Stimulated activated effector memory CD8-positive, alpha-beta T cell treated with anti-CD3 and anti-CD28 coated beads, Interleukin-12 subunit alpha, Interleukin-12 subunit beta, amount 100 ng/mL, for 72 hours (primary cell): Measurements from ENCODE around the gene TTPAL.
A peak's percentile ranks its signal among the peaks of the same experiment; 100 is the strongest.

Experiments used
- ATAC-seq: fragments of 150-1000 bp; cut with Tn5 transposase; 2 replicates; pipeline ENCODE4 v1.10.0; 2021
- DNase-seq, 2 donors: peaks; one replicate each; pipeline ENCODE4 v3.0.0; 2021 to 2022; ENCODE audit warnings: low spot score in 2 of 2
- H3K27ac Mint-ChIP-seq: one replicate; pipeline ENCODE4 v1.8.0; 2022; ENCODE audit warnings: mild to moderate bottlenecking, mixed read lengths
- H3K36me3 Mint-ChIP-seq: one replicate; pipeline ENCODE4 v1.8.0; 2022; ENCODE audit warnings: mild to moderate bottlenecking, mixed read lengths
- H3K4me1 Mint-ChIP-seq: one replicate; pipeline ENCODE4 v1.8.0; 2022; ENCODE audit warnings: mixed read lengths
- H3K4me3 Mint-ChIP-seq: one replicate; pipeline ENCODE4 v1.8.0; 2022; ENCODE audit warnings: mild to moderate bottlenecking, mixed read lengths
- H3K9me3 Mint-ChIP-seq: one replicate; pipeline ENCODE4 v1.8.0; 2022; ENCODE audit warnings: mixed read lengths

TTPAL gene

DNA sequence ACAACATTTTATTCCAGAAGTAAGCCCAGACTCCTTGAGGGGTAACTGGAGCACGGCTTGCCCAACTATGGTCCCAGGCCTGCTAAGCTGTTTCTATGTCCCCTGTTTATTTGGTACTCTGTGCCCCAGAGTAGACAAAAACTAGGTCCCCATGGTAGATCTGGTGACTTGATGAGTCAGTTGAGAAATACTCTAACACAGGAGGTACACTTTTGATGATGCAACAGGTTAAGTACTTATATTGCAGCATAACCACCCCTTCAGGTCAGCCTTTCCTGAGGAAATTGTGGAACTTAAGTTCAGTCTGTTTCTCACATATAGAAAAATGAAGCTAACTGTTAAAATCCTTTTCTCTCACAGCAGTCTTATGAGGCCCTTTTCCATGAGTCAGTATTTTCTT, 19.6 kb downstream of the TTPAL start:
- no peaks in the 10 kb centered on the region for H3K9me3 Mint-ChIP-seq
- DNase-seq = no peak
- peak overlapping the region; percentile 89 for H3K27ac Mint-ChIP-seq
- peaks cover 100% of the 10 kb centered on the region for H3K36me3 Mint-ChIP-seq
- peak; percentile 60 for ATAC-seq
- H3K4me3 Mint-ChIP-seq = peak overlapping the region; percentile 26
- peaks cover 69% of the 10 kb centered on the region for H3K4me1 Mint-ChIP-seq

- Mint-ChIP-seq H3K9me3 (no peaks in the 10 kb centered on the region), H3K4me3 (peak overlapping the region; percentile 26), H3K27ac (peak overlapping the region; percentile 89), H3K4me1 (peaks cover 65% of the 10 kb centered on the region), H3K36me3 (peaks cover 100% of the 10 kb centered on the region)
- DNase-seq (no peak), ATAC-seq (peak; percentile 91)
Observed at GRCh38 chr20:44495802-44496481, 20.3 kb downstream of the TTPAL start.

DNA sequence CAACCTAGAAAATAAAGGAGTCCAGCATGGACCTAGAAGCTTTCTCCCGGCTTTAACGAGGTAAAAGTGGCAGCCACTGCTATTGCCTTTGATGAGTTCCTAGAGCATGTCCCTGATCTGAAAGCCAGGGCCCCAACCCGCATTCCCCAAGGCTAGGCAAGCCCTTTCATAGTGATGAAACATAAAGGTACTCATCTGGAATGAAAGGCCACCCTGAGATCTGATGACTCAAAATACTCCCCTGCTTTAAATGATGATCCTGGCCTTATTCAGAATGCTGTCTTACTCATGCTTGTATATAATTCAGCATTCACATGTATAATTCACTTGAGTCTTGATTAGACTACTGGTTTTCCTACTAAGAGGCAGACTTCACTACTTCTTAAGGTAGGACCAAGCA, 21.3 kb downstream of the TTPAL start:
- peak; percentile 82 for ATAC-seq
- no peaks in the 10 kb centered on the region for H3K9me3 Mint-ChIP-seq
- H3K4me3 Mint-ChIP-seq = peak overlapping the region; percentile 8
- H3K27ac Mint-ChIP-seq = peak overlapping the region; percentile 89
- no peak for DNase-seq
- peaks cover 61% of the 10 kb centered on the region for H3K4me1 Mint-ChIP-seq
- H3K36me3 Mint-ChIP-seq = peaks cover 100% of the 10 kb centered on the region

DNA sequence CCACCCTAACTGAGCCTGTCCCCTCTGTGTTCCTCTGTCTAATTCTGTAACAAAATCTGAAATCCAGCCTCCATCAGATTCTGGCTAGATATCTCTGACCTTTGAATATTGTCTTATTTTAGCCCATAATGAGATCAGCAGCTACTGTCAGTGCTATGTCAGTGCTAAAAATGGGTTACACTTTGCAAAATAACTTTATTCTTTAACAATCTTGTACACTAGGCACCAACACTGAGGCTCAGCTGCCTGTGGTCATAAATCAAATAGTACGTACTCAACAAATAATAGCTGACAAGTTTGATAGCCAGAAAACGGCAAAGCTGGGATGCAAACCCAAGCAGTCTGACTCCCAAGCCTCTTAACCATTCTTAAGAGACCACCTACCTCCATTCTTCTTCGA, 22.1 kb downstream of the TTPAL start:
- peaks cover 100% of the 10 kb centered on the region for H3K36me3 Mint-ChIP-seq
- H3K4me1 Mint-ChIP-seq = peaks cover 53% of the 10 kb centered on the region
- ATAC-seq (no peak), DNase-seq (no peak)
- H3K9me3 Mint-ChIP-seq = no peaks in the 10 kb centered on the region
- H3K4me3 Mint-ChIP-seq = no peak overlapping the region
- H3K27ac Mint-ChIP-seq = peak overlapping the region; percentile 89

GRCh38 chr20:44500221-44500620, 24.5 kb downstream of the TTPAL start:
- Mint-ChIP-seq H3K9me3 (no peaks in the 10 kb centered on the region), H3K36me3 (peaks cover 100% of the 10 kb centered on the region), H3K4me3 (no peak overlapping the region), H3K27ac (no peak overlapping the region), H3K4me1 (peaks cover 39% of the 10 kb centered on the region)
- no peak for ATAC-seq
- no peak for DNase-seq

- peaks cover 100% of the 10 kb centered on the region for H3K36me3 Mint-ChIP-seq
- H3K4me3 Mint-ChIP-seq = no peak overlapping the region
- no peak for ATAC-seq
- peak overlapping the region; percentile 66 for H3K27ac Mint-ChIP-seq
- no peak for DNase-seq
- peaks cover 26% of the 10 kb centered on the region for H3K4me1 Mint-ChIP-seq
- no peaks in the 10 kb centered on the region for H3K9me3 Mint-ChIP-seq
Observed at GRCh38 chr20:44501448-44501847, 25.8 kb downstream of the TTPAL start.

GRCh38 chr20:44502968-44503367, 27.3 kb downstream of the TTPAL start:
- peak overlapping the region; percentile 29 for H3K27ac Mint-ChIP-seq
- ATAC-seq (no peak), DNase-seq (no peak)
- H3K36me3 Mint-ChIP-seq = peaks cover 100% of the 10 kb centered on the region
- peaks cover 12% of the 10 kb centered on the region for H3K4me1 Mint-ChIP-seq
- no peak overlapping the region for H3K4me3 Mint-ChIP-seq
- no peaks in the 10 kb centered on the region for H3K9me3 Mint-ChIP-seq

DNA sequence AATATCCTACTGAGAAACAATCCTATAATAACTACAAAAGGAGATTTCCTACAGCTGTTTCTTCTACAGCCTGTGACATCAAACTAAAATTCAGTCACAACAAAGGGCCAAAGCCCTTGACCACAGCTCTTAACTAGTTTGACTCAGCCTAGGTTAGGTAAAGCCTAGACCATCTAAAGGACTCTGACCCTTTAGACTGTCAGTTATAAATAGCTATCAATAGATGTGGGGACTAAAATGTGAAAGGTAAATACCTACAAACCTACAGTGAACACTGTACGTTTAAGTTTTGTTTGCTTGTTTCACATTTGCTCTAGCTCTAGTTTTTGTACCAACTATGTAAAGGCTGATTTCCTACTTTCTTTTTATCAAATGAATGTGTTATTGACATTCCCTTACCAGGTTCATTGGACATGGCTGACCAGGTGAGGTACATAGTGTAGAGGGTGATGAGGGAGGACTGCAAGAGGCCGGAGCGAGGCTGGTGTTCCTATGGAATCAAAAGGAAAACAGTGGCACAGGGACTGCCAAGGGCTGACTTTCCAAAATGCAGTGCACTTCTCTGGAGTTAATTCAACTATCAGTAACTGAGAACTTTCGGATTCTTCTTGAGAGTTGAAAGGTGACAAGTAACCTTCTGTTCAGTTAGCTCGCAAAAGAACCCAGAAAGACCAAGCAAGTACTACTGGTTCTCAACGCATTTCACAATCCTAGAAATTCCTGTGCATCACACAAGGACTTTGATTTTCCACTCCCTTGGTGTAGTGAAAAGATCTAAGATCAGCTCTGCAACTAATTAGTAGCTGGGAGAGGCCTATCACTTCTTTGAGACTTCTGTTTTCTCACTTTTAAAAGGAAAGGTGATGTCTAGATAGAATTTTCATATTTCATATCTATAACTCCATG, 29.0 kb downstream of the TTPAL start:
- no peaks in the 10 kb centered on the region for H3K9me3 Mint-ChIP-seq
- ATAC-seq (no peak), DNase-seq (no peak)
- H3K36me3 Mint-ChIP-seq = peaks cover 100% of the 10 kb centered on the region
- H3K4me3 Mint-ChIP-seq = no peak overlapping the region
- H3K4me1 Mint-ChIP-seq = peaks cover 6% of the 10 kb centered on the region
- H3K27ac Mint-ChIP-seq = no peak overlapping the region

DNA sequence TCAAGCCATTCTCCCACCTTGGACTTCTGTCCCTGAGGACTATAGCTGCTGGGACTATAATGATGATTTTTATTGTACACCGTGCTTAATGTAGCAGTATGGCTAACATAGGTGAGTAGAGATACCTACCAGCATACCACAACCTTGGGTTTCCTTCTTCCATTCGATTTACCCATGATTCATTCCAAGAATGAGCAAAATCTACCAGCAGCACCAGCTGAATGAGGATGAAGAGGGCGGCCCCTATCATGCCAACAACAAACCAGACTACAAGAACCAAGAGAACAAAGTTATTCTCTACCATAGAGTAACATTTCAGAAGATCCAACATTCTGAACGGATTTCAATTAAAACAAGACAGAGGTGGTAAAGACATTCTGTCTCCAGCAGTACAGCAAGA, 34.1 kb downstream of the TTPAL start:
- Mint-ChIP-seq H3K4me3 (no peak overlapping the region), H3K27ac (no peak overlapping the region), H3K9me3 (no peaks in the 10 kb centered on the region), H3K4me1 (peaks cover 7% of the 10 kb centered on the region), H3K36me3 (peaks cover 93% of the 10 kb centered on the region)
- DNase-seq = no peak
- no peak for ATAC-seq

DNA sequence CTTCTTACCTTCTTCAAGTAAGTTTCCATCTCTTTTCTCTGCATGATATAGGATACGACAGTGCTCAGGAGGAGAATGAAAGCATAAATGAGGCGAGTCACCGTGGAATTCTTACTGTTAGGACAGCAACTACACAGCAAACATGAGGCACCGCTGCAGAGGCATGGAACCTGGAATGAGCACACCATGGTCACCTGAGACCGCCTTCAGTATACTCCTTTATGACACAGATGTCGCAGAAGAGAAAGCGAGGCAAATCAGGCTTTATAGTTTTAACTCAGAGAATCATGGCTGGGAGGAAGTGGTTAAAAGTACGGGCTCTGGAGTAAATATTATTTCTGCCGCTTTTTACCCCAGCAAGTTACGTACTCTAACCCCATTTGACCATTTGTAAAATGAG, 38.2 kb downstream of the TTPAL start:
- no peak for DNase-seq
- H3K36me3 Mint-ChIP-seq = peaks cover 78% of the 10 kb centered on the region
- peaks cover 28% of the 10 kb centered on the region for H3K4me1 Mint-ChIP-seq
- no peak overlapping the region for H3K4me3 Mint-ChIP-seq
- no peak for ATAC-seq
- H3K9me3 Mint-ChIP-seq = no peaks in the 10 kb centered on the region
- peak overlapping the region; percentile 82 for H3K27ac Mint-ChIP-seq

DNA sequence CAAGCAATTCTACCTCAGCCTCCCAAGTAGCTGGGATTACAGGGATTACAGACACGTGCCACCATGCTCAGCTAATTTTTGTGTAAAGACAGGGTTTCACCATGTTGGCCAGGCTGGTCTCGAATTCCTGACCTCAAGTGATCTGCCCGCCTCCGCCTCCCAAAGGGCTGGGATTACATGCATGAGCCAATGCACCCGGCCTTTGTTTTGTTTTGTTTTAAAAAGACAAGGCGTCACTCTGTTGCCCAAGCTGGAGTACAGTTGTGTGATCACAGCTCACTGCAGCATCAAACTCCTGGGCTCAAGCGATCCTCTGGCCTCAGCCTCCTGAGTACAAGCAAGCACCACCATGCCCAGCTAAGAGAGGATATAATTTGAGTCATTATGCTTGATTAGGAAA, 40.8 kb downstream of the TTPAL start:
- Mint-ChIP-seq H3K27ac (no peak overlapping the region), H3K9me3 (no peaks in the 10 kb centered on the region), H3K4me1 (peaks cover 45% of the 10 kb centered on the region), H3K4me3 (no peak overlapping the region), H3K36me3 (peaks cover 62% of the 10 kb centered on the region)
- no peak for ATAC-seq
- no peak for DNase-seq

- Mint-ChIP-seq H3K9me3 (no peaks in the 10 kb centered on the region), H3K36me3 (peaks cover 53% of the 10 kb centered on the region), H3K4me1 (peaks cover 52% of the 10 kb centered on the region), H3K4me3 (no peak overlapping the region), H3K27ac (peak overlapping the region; percentile 67)
- no peak for DNase-seq
- ATAC-seq = no peak
Observed at GRCh38 chr20:44517454-44517853, 41.8 kb downstream of the TTPAL start.

GRCh38 chr20:44518248-44518647, 42.6 kb downstream of the TTPAL start:
- Mint-ChIP-seq H3K27ac (peak overlapping the region; percentile 67), H3K36me3 (peaks cover 45% of the 10 kb centered on the region), H3K9me3 (no peaks in the 10 kb centered on the region), H3K4me1 (peaks cover 57% of the 10 kb centered on the region), H3K4me3 (no peak overlapping the region)
- DNase-seq = no peak
- ATAC-seq = no peak

GRCh38 chr20:44520881-44521280, 45.2 kb downstream of the TTPAL start:
- no peak for DNase-seq
- Mint-ChIP-seq H3K9me3 (no peaks in the 10 kb centered on the region), H3K4me3 (peak overlapping the region; percentile 85), H3K27ac (peak overlapping the region; percentile 95), H3K36me3 (peaks cover 30% of the 10 kb centered on the region), H3K4me1 (peaks cover 44% of the 10 kb centered on the region)
- ATAC-seq = no peak

DNA sequence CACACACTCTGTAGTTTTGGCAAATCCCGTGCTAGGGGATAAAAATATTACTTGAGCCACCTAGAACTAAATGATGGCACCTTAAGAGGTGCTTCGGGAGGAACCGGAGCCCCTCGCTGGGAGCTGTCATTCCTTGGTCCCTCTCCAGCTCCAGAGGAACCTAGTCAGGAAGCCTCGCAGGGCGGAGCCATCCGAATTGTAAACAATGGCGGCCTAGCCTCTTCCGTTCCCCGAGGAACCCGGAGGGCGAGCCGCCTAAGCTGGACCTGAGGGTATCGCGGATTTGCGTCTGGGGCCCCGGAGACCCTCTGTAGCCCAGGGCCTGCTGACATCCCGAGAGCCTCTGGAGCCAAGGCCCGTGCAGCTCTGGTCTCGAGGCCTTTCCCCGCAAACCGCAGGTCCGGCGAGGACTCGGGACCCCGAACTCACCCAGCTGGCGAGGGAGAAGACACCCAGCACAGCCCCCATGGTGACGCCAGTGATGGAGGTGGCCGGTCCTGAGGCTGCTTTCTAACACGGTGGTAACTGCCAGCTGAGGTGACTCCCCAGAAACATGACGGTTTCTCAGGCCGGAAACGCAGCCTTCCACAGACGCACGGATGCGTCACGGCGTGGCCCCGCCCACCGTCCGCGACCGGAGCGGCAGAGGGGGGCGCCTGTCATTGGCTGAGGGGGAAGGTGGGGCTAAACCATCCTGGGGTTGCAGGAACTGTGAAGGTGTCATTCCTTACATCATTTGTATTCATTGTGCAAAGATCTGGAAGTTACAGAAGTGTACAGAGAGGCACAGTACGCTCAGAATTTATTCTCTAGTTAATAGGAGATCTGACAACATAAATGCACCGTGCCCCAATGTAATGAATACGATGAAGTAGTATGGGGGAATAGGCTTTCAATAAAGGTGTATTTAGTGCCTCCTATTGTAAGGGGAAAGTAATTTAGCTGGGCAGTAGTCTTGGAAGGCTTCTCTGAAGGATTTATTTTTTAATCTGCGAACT, 46.1 kb downstream of the TTPAL start, which contains the start of gene SERINC3:
Gene SERINC3, minus strand, starts transcription at position 587 of the 998 bp plus-strand sequence. Its CDS starts 119 bp downstream, at position 468.
- H3K4me1 Mint-ChIP-seq = peaks cover 44% of the 10 kb centered on the region
- H3K27ac Mint-ChIP-seq = peak within 1 kb of the TSS; percentile 95
- no peaks in the 10 kb centered on the region for H3K9me3 Mint-ChIP-seq
- peak; percentile 99 for ATAC-seq
- peak; percentile 93 to 97 for DNase-seq
- H3K36me3 Mint-ChIP-seq = peaks cover 25% of the 10 kb centered on the region
- H3K4me3 Mint-ChIP-seq = peak within 1 kb of the TSS; percentile 85
